SK-N-SH (cell line): Measurements from ENCODE around the gene CCDC178. TPM values are rescaled to one million over a fixed set of nuclear protein-coding genes. Genes with fewer than 3 reads are reported as not detected.
A peak's percentile ranks its signal among the peaks of the same experiment; 100 is the strongest.

ENCODE experiments used
- CTCF ChIA-PET: fragments of 300-600, 350-600 bp; formaldehyde crosslinking; extraction: SDS; loops from one replicate; lab custom pipeline; 2021; lab: Yijun Ruan, JAX
- POLR2A ChIA-PET: fragments of 350-600 bp; sonication (Branson Sonifier 250); formaldehyde crosslinking; extraction: SDS; loops from one replicate; lab custom pipeline; 2020; ENCODE audit warnings: antibody characterized with exemption, inconsistent platforms; lab: Yijun Ruan, JAX
- DNase-seq: peaks from one replicate; pipeline ENCODE4 v3.0.0; 2012
- H2AFZ ChIP-seq: fragments of 200-600 bp; sonication (generic); 2 replicates; pipeline ENCODE4 v1.8.1; 2016; ENCODE audit warnings: antibody characterized with exemption, mild to moderate bottlenecking, low read depth
- H3F3A ChIP-seq: fragments of 200-600 bp; sonication (generic); replicated peaks from 2 replicates; pipeline ENCODE3; 2016; ENCODE audit warnings: antibody characterized with exemption, mild to moderate bottlenecking; ENCODE audit not compliant: insufficient read depth
- H3K27ac ChIP-seq, 2 experiments: fragments of 200-500 bp in 1 of 2; fragments of 200-600 bp in 1 of 2; sonication (Bioruptor generic) in 1 of 2; sonication (generic), shearing (Covaris generic) in 1 of 2; 2 replicates each; pipeline versions ENCODE4 v1.5.1 to v1.6.1; 2014 to 2016; ENCODE audit warnings: low read depth in 2 of 2, inconsistent platforms in 1 of 2, low read length in 1 of 2, mild to moderate bottlenecking in 1 of 2, mixed read lengths in 1 of 2
- H3K27me3 ChIP-seq: fragments of 200-600 bp; sonication (generic), shearing (Covaris generic); 2 replicates; pipeline ENCODE4 v1.6.1; 2016; ENCODE audit warnings: mixed run types; ENCODE audit not compliant: insufficient read depth
- H3K36me3 ChIP-seq, 2 experiments: fragments of 200-500 bp in 1 of 2; fragments of 200-600 bp in 1 of 2; sonication (Bioruptor generic) in 1 of 2; sonication (generic) in 1 of 2; replicated peaks in 1 of 2; 2 replicates each; pipeline versions ENCODE3 to v1.5.1; 2014 to 2016; ENCODE audit warnings: low read length in 1 of 2, mild to moderate bottlenecking in 1 of 2; ENCODE audit not compliant: insufficient read depth in 2 of 2, control insufficient read depth in 1 of 2
- H3K4me1 ChIP-seq, 2 experiments: fragments of 200-500 bp in 1 of 2; fragments of 200-600 bp in 1 of 2; sonication (Bioruptor generic) in 1 of 2; sonication (generic), shearing (Covaris generic) in 1 of 2; 2 replicates each; pipeline versions ENCODE4 v1.5.1 to v1.6.1; 2014 to 2016; ENCODE audit warnings: low read depth in 1 of 2, low read length in 1 of 2, mixed run types in 1 of 2; ENCODE audit not compliant: insufficient read depth in 2 of 2, control insufficient read depth in 1 of 2
- H3K4me2 ChIP-seq: fragments of 200-600 bp; sonication (generic), shearing (Covaris generic); 2 replicates; pipeline ENCODE4 v1.6.1; 2017; ENCODE audit warnings: mixed run types
- H3K4me3 ChIP-seq, 2 experiments: fragments of 200-500 bp in 1 of 2; fragments of 200-600 bp in 1 of 2; sonication (Bioruptor generic) in 1 of 2; sonication (generic), shearing (Covaris generic) in 1 of 2; 2 replicates each; pipeline versions ENCODE4 v1.5.1 to v1.8.1; 2014 to 2016; ENCODE audit warnings: low read depth in 2 of 2, inconsistent platforms in 1 of 2, low read length in 1 of 2, mild to moderate bottlenecking in 1 of 2, mixed read lengths in 1 of 2, moderate library complexity in 1 of 2
- H3K79me2 ChIP-seq: fragments of 200-600 bp; sonication (generic); 2 replicates; pipeline ENCODE4 v1.8.1; 2017; ENCODE audit warnings: mild to moderate bottlenecking; ENCODE audit not compliant: insufficient read depth
- H3K9ac ChIP-seq: fragments of 200-600 bp; sonication (generic); 2 replicates; pipeline ENCODE4 v1.6.1; 2017; ENCODE audit warnings: mixed run types
- H3K9me2 ChIP-seq: fragments of 200-600 bp; sonication (generic); 2 replicates; pipeline ENCODE4 v1.6.1; 2017; ENCODE audit warnings: mixed run types
- H3K9me3 ChIP-seq: fragments of 200-600 bp; sonication (generic); 2 replicates; pipeline ENCODE4 v1.6.1; 2017; ENCODE audit warnings: mixed run types, mild to moderate bottlenecking, moderate library complexity
- H4K20me1 ChIP-seq: fragments of 200-600 bp; sonication (generic); 2 replicates; pipeline ENCODE4 v1.6.1; 2017; ENCODE audit warnings: mild to moderate bottlenecking, mixed run types; ENCODE audit not compliant: insufficient read depth
- FOSL2 ChIP-seq: IDR thresholded peaks from 2 replicates; pipeline ENCODE4 v1.4.0; 2012; ENCODE audit warnings: low read depth, mild to moderate bottlenecking, moderate library complexity, borderline replicate concordance
- IRF3 ChIP-seq: fragments of 150-350 bp; IDR thresholded peaks from 2 replicates; pipeline ENCODE4 v1.6.1; 2016; ENCODE audit warnings: mild to moderate bottlenecking, low read depth, low read length
- NFIC ChIP-seq: IDR thresholded peaks from 2 replicates; pipeline ENCODE4 v1.4.0; 2012; ENCODE audit warnings: borderline replicate concordance
- PBX3 ChIP-seq: IDR thresholded peaks from 2 replicates; pipeline ENCODE4; 2012
- RCOR1 ChIP-seq: fragments of 150-350 bp; IDR thresholded peaks from 2 replicates; pipeline ENCODE4 v1.6.1; 2017; ENCODE audit warnings: antibody characterized with exemption, low read length
- SMC3 ChIP-seq: IDR thresholded peaks from 2 replicates; pipeline ENCODE4 v1.6.1; 2012; ENCODE audit warnings: low read depth, low read length, improper control_type of control experiment
- WGBS: methylation state at CpG from one replicate; pipeline ENCODE4 v1.1.6; 2017; ENCODE audit warnings: low lambda C conversion rate; 5-methylcytosine and 5-hydroxymethylcytosine counted together
- polyA plus RNA-seq, 3 experiments: library from polyadenylated mRNA; depleted of rRNA; stranded (reverse); fragments of >200 nt; gene quantifications; 2 replicates each; pipeline ENCODE4 v1.2.3, GENCODE V29; 2012
- TF ChIP-seq, protein P1 (sequence below): IDR thresholded peaks from 2 replicates; pipeline ENCODE4 v1.6.1; 2012; ENCODE audit warnings: mild to moderate bottlenecking, low read depth, low read length, moderate library complexity

Gene CCDC178
- polyA plus RNA-seq, 1 of the 3 experiments (the other 2 are of a cell fraction), result not detected

- no peaks in the 10 kb centered on the region for H3K9me2 ChIP-seq
- CTCF ChIA-PET, result interaction anchor here (0.6 kb wide), 1 partner anchor 50 kb away, joined by 3 read pairs; no protein-coding TSS in a partner anchor
- H3K4me1 ChIP-seq, result peaks cover 0 to 5% of the 10 kb centered on the region in 2 experiments; a peak in 1 of 4 replicates
- POLR2A ChIA-PET, result no interaction called here
- no peaks in the 10 kb centered on the region for H3K36me3 ChIP-seq
- DNase-seq, result no peak
- peaks cover 4% of the 10 kb centered on the region for H3F3A ChIP-seq
- 55% methylated on average over 10 of the region's 10 CpGs for WGBS
- no peak overlapping the region for H3K27ac ChIP-seq
- TF ChIP-seq NFIC (no peak), PBX3 (0 out of 2 replicates have a peak, but pooled peaks have one; percentile 7)
- TF ChIP-seq, all 33 proteins: peak for 1
- no peaks in the 10 kb centered on the region for H4K20me1 ChIP-seq
- no peak overlapping the region for H3K9ac ChIP-seq
- H3K9me3 ChIP-seq, result no peaks in the 10 kb centered on the region
- H3K27me3 ChIP-seq, result no peaks in the 10 kb centered on the region; the same call in 1 of the 2 replicates
- no peak overlapping the region for H3K4me3 ChIP-seq
- H3K79me2 ChIP-seq, result no peaks in the 10 kb centered on the region
- H3K4me2 ChIP-seq, result no peak overlapping the region
- H2AFZ ChIP-seq, result no peak overlapping the region
Measured at GRCh38 chr18:32906506-32907310, 533.8 kb downstream of the CCDC178 start.

DNA sequence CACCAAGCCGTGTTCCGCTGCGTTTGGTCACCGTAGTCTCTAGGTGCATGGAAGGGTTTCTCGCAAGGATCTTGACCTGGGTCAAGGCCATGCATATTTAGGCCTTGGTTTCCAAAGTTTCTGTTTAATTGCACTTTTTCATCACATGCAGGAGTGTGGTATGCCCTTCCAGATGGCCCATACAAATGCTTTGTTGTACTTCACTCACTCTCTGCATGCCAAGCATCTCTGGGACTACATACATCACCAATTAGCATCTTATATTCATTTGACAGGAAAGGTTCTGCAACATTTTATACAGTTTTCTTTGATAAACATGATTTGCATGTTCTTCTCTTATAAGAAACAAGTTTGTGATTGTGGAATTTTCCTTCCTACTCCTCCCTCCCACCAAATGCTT lies 534.9 kb downstream of the CCDC178 start:
- no peak overlapping the region for H3K27ac ChIP-seq
- H4K20me1 ChIP-seq, result no peaks in the 10 kb centered on the region
- H3F3A ChIP-seq, result no peaks in the 10 kb centered on the region
- no peak overlapping the region for H3K4me2 ChIP-seq
- no peaks in the 10 kb centered on the region for H3K4me1 ChIP-seq
- TF ChIP-seq IRF3, result no peak
- no peak for TF ChIP-seq FOSL2
- TF ChIP-seq, protein P1, sequence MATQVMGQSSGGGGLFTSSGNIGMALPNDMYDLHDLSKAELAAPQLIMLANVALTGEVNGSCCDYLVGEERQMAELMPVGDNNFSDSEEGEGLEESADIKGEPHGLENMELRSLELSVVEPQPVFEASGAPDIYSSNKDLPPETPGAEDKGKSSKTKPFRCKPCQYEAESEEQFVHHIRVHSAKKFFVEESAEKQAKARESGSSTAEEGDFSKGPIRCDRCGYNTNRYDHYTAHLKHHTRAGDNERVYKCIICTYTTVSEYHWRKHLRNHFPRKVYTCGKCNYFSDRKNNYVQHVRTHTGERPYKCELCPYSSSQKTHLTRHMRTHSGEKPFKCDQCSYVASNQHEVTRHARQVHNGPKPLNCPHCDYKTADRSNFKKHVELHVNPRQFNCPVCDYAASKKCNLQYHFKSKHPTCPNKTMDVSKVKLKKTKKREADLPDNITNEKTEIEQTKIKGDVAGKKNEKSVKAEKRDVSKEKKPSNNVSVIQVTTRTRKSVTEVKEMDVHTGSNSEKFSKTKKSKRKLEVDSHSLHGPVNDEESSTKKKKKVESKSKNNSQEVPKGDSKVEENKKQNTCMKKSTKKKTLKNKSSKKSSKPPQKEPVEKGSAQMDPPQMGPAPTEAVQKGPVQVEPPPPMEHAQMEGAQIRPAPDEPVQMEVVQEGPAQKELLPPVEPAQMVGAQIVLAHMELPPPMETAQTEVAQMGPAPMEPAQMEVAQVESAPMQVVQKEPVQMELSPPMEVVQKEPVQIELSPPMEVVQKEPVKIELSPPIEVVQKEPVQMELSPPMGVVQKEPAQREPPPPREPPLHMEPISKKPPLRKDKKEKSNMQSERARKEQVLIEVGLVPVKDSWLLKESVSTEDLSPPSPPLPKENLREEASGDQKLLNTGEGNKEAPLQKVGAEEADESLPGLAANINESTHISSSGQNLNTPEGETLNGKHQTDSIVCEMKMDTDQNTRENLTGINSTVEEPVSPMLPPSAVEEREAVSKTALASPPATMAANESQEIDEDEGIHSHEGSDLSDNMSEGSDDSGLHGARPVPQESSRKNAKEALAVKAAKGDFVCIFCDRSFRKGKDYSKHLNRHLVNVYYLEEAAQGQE, result no peak
- no peak for TF ChIP-seq SMC3
- TF ChIP-seq RCOR1, result no peak
- TF ChIP-seq, all 33 proteins: peak for 0
- ChIA-PET CTCF (no interaction called here), POLR2A (no interaction called here)
- H3K36me3 ChIP-seq, result no peaks in the 10 kb centered on the region
- H3K4me3 ChIP-seq, result no peak overlapping the region
- WGBS, result 96% methylated on average over 5 of the region's 5 CpGs
- no peaks in the 10 kb centered on the region for H3K9me2 ChIP-seq
- no peaks in the 10 kb centered on the region for H3K9me3 ChIP-seq
- no peak overlapping the region for H3K9ac ChIP-seq
- no peak overlapping the region for H2AFZ ChIP-seq
- H3K27me3 ChIP-seq, result no peaks in the 10 kb centered on the region; the same call in 1 of the 2 replicates
- no peak for DNase-seq
- H3K79me2 ChIP-seq, result no peaks in the 10 kb centered on the region
